SJSA1 (cell line): ENCODE data around the gene IQCE. TPM values are rescaled to one million over a fixed set of nuclear protein-coding genes. Genes with fewer than 3 reads are reported as not detected.
"Not testable (repeated sequence)": the region's sequence is repeated elsewhere in the genome, so short reads cannot be mapped to it uniquely, and the experiment has no call there.

Experiments
- DNase-seq, 2 experiments: peaks; one replicate each; pipeline ENCODE4 v3.0.0-alpha.2; 2015 to 2020; ENCODE audit warnings: low spot score in 2 of 2, low read depth in 1 of 2
- H3K27ac ChIP-seq: fragments of 250-450 bp; sonication (Bioruptor Pico); 2 replicates; pipeline ENCODE4 v1.5.1; 2020; ENCODE audit warnings: mild to moderate bottlenecking, moderate library complexity
- H3K27me3 ChIP-seq: fragments of 250-450 bp; sonication (Bioruptor Pico); replicated peaks from 2 replicates; pipeline ENCODE4 v1.5.1; 2020; ENCODE audit warnings: mild to moderate bottlenecking, moderate library complexity
- H3K36me3 ChIP-seq: fragments of 250-450 bp; sonication (Bioruptor Pico); 2 replicates; pipeline ENCODE4 v1.5.1; 2020; ENCODE audit warnings: mild to moderate bottlenecking
- H3K4me1 ChIP-seq: fragments of 250-450 bp; sonication (Bioruptor Pico); replicated peaks from 2 replicates; pipeline ENCODE4 v1.6.1; 2021; ENCODE audit warnings: mild to moderate bottlenecking
- H3K4me3 ChIP-seq: fragments of 250-450 bp; sonication (Bioruptor Pico); 2 replicates; pipeline ENCODE4 v1.5.1; 2020; ENCODE audit warnings: mild to moderate bottlenecking
- H3K9me3 ChIP-seq: fragments of 250-450 bp; sonication (Bioruptor Pico); replicated peaks from 2 replicates; pipeline ENCODE4 v1.5.1; 2020; ENCODE audit warnings: mild to moderate bottlenecking
- total RNA-seq: library from RNA; depleted of rRNA; stranded (reverse); fragments of >200 nt; shearing (Covaris generic); gene quantifications from 2 replicates; pipeline ENCODE4 v1.2.3, GENCODE V29; 2014

IQCE gene
- total RNA-seq, 1 experiment from 2014 or later, result 10.9 TPM

DNA sequence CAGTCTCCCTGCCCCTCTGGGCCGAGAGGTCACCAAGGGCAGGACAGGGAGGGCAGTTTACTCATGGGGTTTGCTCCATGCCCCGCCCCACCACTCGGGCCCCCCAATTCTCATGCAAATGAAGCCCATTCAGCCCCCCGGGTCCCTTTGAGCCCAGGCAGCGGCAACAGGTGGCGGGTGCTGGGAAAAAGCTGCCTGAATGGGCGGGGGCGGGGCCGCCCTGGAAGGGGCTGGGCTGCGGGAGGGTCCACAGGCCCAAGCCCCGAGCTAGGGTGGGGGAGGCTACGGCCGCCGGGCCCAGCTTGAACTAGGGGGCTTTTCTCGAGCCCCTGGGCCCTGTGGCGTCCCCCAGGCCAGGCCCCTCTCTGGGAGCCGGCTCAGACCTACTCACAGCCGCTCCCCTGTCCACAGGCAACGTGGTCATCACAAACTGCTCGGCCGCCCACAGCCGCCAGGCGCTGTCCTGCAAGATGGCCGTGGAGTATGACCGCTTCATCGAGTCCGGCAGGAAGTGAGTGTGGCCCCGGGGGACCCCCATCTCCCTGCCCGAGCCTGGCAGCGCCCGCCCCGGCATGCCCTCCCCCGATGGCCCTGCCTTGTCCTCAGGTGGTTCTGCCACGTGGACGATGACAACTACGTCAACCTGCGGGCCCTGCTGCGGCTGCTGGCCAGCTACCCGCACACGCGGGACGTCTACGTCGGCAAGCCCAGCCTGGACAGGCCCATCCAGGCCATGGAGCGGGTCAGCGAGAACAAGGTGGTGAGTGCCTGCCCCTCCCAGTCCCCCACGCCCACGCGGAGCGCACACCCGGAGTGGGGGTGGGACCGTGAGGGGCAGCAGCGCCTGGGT, 33.7 kb upstream of the IQCE start:
- no peaks in the 10 kb centered on the region for H3K36me3 ChIP-seq
- H3K4me1 ChIP-seq, result peaks cover 69% of the 10 kb centered on the region
- H3K27ac ChIP-seq, result no peak overlapping the region
- no peaks in the 10 kb centered on the region for H3K27me3 ChIP-seq
- H3K9me3 ChIP-seq, result no peaks in the 10 kb centered on the region
- H3K4me3 ChIP-seq, result no peak overlapping the region
- DNase-seq, result no peak

DNA sequence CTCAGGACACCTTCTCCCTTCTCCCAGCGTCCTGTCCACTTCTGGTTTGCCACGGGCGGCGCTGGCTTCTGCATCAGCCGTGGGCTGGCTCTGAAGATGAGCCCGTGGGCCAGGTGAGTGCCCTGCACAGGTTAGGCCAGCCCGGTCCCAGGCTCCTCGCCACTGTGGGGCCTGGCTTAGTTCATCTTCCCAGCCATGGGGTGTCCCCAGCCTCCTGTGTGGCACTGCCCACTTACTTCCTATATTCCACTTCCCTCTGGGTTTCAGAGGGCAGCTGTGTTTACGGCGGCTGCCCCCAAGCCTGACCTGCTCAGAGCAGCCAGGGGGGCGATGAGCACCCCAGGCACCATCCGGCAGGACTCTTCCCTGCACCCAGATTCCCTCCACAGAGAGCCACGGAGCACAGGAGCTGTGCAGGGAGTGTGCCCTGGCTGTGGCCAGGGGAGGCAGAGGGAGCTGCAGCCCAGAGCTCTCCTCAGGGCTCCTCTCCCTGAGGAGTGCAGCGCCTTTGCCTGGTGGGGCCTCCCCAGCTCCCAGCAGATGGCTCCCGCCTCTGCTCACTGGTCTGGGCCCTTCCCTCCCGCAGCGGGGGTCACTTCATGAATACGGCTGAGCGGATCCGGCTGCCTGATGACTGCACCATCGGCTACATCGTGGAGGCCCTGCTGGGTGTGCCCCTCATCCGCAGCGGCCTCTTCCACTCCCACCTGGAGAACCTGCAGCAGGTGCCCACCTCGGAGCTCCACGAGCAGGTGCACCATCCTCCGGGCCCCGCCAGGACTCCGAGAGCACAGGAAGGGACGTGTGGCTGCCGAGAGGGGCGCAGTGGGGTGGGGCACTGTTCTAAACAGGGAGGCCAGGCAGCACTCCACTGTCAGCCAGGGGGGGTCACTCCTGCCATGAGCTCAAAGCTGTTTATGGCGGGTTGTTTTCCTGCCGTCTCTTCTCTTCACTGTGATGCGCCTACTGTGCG, 32.8 kb upstream of the IQCE start:
- H3K36me3 ChIP-seq, result no peaks in the 10 kb centered on the region
- no peaks in the 10 kb centered on the region for H3K27me3 ChIP-seq
- H3K9me3 ChIP-seq, result no peaks in the 10 kb centered on the region
- no peak for DNase-seq
- peaks cover 67% of the 10 kb centered on the region for H3K4me1 ChIP-seq
- no peak overlapping the region for H3K27ac ChIP-seq
- no peak overlapping the region for H3K4me3 ChIP-seq

DNA sequence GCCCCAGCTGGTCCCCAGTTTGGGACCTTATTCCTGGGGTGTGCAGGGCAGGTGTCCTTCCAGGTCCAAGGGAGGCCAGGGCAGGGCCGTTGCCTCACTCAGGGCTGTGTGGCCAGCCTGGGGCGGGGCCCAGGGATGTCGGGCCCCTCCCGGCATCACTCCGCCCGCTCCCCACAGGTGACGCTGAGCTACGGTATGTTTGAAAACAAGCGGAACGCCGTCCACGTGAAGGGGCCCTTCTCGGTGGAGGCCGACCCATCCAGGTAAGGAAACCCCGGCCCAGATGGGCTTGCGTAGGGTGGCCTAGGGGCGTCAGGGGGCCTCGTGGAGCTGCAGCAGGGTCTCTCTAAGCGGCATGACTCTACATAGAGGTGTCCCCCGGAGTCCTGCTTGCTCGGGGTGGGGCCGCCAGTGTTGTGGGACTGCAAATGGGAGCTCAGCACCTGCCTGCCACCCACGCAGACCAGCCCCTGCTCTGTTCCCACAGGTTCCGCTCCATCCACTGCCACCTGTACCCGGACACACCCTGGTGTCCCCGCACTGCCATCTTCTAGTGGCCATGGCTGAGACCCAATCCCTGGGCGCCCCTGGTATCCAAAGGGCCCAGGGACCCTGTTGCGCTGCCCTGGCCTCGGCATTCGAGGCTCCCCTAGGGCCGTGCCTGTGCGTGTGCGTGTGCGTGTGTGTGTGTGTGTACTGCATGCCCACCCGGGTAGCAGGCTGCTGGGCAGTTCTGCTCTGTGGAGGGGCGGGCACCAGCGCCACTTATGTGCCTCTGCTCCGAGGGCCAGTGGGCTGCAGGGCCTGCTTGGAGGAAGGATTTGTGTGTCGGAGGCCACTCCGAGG, 31.9 kb upstream of the IQCE start:
- Histone ChIP-seq H3K9me3 (no peaks in the 10 kb centered on the region), H3K27me3 (no peaks in the 10 kb centered on the region), H3K36me3 (no peaks in the 10 kb centered on the region), H3K27ac (no peak overlapping the region), H3K4me3 (no peak overlapping the region), H3K4me1 (peaks cover 63% of the 10 kb centered on the region)
- DNase-seq, result no peak

DNA sequence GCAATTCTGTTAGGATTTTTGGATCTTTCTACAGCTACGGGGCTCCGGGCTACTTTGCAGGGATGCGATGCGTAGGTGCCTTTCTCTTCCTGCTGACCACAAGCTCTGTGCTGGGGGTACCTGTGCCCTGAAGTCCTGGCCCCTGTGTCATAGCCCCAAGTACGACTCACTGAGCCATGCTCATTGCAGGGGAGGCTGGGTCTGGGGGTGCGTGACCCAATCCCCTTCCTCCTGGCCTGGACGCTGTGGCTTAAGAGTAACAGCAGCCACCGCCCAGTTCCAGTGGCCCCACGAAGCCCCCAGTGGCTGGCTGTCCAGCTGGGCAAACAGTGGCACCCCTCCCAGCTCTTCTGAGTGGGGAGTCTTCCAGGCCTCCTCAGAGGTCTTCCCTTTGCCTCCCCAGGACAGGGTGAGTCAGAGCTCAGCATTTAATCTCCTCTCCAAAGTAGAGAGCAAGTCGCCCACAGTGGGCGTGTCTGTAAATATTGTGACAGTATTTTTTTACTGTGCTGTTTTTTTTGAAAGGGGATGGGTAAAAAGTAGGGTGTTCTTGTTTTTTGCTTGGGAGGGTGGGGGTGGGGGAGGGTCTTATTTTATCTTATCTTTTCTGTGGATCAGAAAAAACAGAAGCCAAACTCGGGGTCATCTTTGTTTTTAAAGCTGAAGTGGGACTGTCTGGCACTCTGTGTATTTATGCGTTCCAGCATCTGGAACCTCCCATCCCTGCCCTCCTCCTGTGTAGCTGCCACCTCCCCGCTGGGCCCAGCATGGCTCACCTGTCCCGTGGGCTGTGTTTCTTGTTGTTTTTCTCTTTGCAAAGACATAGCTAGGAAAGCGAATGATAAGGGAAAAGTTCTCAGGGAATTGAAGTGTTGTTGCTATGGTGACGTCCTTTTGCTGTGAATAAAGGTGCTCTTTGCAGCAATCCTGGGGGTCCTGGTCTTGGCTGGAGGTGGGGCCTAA, 31.0 kb upstream of the IQCE start:
- H3K4me3 ChIP-seq, result no peak overlapping the region
- H3K27me3 ChIP-seq, result no peaks in the 10 kb centered on the region
- DNase-seq, result peak; percentile 64 to 68
- no peaks in the 10 kb centered on the region for H3K36me3 ChIP-seq
- no peaks in the 10 kb centered on the region for H3K9me3 ChIP-seq
- H3K27ac ChIP-seq, result no peak overlapping the region
- peaks cover 54% of the 10 kb centered on the region for H3K4me1 ChIP-seq

DNA sequence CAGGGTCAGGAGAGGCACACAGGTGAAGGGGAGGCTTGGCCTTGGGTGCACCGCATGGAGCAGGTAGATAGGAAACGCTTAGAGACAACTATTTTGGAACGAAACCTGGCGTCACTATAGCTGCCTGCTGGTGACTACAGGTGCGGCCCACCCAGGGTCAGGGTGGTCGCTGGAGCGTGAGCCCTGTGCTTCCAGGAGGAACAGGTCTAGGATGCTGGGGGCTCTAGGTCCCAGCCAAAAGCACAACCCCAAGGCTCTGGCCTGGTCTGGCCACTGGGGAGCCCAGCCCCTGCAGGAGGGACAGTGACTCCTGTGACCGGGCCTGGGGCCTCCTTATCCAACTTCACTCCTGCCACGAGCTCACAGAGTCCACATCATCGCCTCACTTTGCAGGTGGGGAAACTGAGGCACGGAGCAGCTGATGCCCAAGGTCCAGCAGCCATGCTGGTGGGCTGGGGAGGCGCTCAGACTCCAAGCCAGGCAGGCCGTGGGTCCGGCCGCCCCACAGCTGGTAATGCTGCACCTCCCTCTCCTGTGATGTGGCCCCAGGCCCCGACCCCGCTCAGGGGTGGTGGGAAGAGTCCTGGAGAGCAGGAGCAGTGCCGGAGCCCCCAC, 30.2 kb upstream of the IQCE start:
- H3K9me3 ChIP-seq, result no peaks in the 10 kb centered on the region
- H3K4me1 ChIP-seq, result peaks cover 46% of the 10 kb centered on the region
- no peak overlapping the region for H3K4me3 ChIP-seq
- no peaks in the 10 kb centered on the region for H3K36me3 ChIP-seq
- no peak overlapping the region for H3K27ac ChIP-seq
- H3K27me3 ChIP-seq, result no peaks in the 10 kb centered on the region
- no peak for DNase-seq

DNA sequence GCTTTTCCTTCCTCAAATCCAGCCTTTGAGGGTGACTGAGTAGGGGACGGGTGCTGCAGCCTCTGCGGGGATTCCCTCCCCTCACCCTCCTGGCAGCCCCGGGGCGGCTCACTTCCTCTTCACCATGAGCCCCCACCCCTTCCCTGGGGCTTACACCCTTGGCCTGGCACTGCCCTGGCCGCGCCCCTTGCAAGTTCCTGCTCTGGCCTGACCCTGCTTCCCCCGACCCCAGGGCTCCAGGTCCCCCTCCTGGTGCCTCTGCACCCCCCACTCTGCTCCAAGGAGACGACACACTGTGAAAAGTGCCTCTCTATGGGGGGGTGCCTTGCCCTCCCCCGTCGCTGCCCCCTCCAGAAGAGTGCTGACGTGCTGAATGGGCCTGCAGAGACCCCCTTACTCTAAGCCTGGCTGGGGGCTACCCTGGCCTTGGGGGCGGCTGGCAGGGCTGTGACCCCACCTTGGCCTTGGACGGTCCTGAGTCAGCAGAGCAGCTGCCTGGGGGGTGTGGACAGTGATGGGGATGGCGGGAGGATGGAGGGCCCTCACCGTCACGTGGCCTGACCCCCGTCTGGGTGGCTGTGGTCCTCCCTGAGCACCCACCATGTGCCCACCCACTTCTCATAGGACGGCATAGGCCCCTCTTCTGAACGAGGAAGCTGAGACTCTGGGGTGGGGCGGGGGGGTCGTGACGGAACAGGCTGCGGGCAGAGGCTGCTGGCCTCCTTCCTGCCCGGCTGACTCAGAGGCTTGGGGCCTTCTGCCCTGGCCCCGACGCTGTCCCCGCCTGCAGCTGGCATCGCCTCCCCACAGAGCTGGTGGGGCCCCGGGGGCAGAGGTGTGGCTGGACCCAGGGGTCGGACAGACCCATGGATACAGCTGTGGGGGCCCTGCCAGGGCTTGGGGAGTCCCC, 29.4 kb upstream of the IQCE start:
- Histone ChIP-seq H3K4me3 (no peak overlapping the region), H3K27me3 (no peaks in the 10 kb centered on the region), H3K27ac (0 out of 2 replicates have a peak overlapping the region, but pooled peaks have one; percentile 12), H3K4me1 (peaks cover 38% of the 10 kb centered on the region), H3K9me3 (no peaks in the 10 kb centered on the region), H3K36me3 (no peaks in the 10 kb centered on the region)
- peak in 1 of 2 experiments; percentile 47 for DNase-seq

DNA sequence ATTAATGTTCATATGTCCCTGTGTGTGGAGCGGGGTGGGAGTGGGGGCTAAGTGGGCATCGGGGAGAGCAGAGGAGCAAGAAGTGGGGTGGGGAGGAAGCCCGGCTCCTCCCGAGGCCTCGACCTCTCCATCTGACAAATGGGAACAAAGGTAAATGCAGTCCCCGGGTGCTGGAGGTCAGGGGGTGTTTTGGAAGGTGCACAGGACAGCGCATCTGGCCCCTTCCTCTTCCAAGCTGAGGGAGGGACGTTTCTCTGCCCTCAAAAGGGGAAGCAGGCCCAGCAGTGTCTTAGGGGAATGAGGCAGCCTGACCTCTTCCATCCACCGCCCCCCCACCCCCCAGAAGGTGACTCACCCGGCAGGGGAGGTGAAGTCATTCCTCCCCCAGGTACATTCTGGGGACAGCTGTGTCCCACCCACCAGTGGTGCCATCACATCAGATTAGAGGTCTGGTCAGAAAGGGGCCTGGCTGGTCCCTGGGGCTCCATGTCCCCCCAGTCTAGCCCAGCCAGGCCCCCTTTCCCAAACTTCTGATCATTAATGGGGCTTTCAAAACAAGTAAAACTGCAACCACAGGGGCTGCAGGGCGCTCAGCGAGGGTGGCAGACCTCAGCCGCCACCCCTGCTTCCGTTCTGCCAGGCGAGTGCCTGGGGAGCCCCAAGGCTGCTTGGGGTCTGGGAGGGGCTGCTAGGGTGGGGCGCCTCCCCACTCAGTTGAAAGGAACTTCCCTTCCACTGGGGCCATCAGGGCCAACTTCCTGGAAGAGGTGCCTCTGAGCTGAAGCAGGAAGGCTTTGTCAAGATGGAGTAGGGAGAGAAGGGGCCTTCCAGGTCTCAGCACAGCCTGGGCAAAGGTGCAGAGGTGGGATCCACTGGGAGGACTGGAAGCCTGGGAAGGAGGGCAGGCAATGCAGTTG, 28.4 kb upstream of the IQCE start:
- peaks cover 36% of the 10 kb centered on the region for H3K4me1 ChIP-seq
- no peak overlapping the region for H3K4me3 ChIP-seq
- H3K27me3 ChIP-seq, result no peaks in the 10 kb centered on the region
- H3K27ac ChIP-seq, result no peak overlapping the region
- DNase-seq, result no peak
- no peaks in the 10 kb centered on the region for H3K36me3 ChIP-seq
- no peaks in the 10 kb centered on the region for H3K9me3 ChIP-seq

DNA sequence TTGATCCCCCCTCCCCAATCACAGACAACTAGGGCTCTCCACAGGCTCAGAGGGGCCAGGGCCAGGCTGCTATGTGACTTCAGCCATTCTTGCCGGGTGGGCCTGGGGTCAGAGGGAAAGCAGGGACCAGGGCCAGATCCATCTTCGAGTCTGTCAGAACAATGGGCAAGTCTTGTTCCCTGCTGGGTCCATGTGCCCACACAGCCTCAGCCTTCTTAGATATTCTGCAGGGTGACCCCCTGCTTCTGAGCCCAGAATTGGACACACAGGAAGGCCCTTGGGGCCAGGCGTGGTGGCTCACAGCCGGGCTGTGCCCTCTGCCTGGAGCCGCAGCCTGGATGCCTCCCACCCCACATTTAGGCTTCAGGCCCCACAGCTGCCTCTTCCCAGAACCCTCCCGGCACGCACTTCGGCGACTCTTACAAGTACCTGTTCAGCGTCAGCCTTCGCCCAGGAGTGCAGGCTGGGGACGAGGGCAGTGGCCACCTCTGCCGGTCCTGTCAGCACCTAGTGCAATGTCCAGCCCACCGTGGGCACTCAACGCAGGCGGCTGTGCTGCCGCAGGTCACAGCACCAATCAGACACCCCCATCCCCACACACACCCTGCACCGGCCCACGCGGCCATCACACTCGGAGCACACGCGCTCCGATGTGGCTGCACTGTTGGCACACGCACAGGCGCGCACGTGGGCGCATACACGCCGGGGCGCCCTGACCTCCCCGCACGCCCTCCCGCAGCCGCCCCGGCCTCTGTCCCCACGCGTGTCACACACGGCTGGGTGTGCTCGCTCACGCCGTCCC, 27.6 kb upstream of the IQCE start:
- DNase-seq, H3K27me3 ChIP-seq, H3K9me3 ChIP-seq, H3K27ac ChIP-seq, H3K36me3 ChIP-seq, H3K4me3 ChIP-seq: not testable (repeated sequence)
- peaks cover 38% of the 10 kb centered on the region for H3K4me1 ChIP-seq

DNA sequence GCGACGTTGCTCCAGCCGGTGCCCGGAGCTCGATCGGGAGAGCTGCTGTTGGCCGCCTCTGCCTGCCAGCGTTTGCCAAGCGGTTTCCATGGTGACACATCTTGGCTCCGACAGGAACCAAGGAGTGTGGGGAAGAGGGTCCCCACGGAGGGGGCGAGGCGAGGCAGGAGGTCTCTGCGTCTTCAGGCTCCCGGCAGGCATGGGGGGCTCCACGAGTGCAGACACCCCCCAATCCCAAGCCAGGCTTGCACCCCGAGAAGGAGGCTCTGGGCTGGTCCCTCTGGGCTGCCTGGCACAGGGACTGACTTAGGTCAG, 27.0 kb upstream of the IQCE start:
- H3K27me3 ChIP-seq, H3K9me3 ChIP-seq, H3K4me3 ChIP-seq, H3K36me3 ChIP-seq, H3K27ac ChIP-seq, DNase-seq: not testable (repeated sequence)
- peaks cover 38% of the 10 kb centered on the region for H3K4me1 ChIP-seq

DNA sequence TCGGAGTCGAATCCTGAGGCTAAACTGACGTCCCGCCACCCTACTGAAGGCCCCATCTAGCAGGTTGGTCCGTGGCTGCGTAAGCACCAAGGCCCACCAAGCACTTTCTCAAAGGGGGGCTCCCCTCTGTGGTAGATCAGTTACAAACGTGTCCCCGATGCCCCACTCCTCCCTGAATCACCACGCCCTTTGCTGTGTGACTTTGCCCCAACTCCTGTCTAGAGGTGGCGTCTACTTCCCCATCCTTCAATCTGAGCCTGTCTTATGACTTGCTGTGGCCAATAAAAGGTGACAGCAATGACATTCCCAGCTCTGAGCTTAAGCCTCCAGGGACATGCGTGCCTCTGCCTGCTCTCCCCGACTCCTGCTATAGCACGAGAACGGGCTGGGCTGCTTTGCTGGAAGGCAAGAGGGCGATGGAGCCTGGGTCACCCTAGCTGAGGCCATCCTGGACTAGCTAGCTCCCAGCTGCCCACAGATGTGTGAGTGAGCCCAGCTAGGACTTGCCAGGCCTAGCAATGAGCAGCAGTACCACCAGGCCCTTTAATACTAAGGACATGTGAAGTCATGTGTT, 26.5 kb upstream of the IQCE start:
- DNase-seq, H3K27me3 ChIP-seq, H3K27ac ChIP-seq, H3K4me3 ChIP-seq, H3K9me3 ChIP-seq, H3K36me3 ChIP-seq: not testable (repeated sequence)
- peaks cover 36% of the 10 kb centered on the region for H3K4me1 ChIP-seq
